Fibroblast of skin of right quadriceps (primary cell): ENCODE results near the gene DNAH8.
A peak's percentile ranks its signal among the peaks of the same experiment; 100 is the strongest.
"Not testable (repeated sequence)": the region's sequence is repeated elsewhere in the genome, so short reads cannot be mapped to it uniquely, and the experiment has no call there.

ENCODE experiments used
- DNase-seq: peaks from one replicate; pipeline ENCODE4 v3.0.0-alpha.2; 2013

The DNAH8 gene

GRCh38 chr6:38750968-38751615 is 36.0 kb downstream of the DNAH8 start:
- no peak for DNase-seq

GRCh38 chr6:38753707-38754106 is 38.6 kb downstream of the DNAH8 start:
- DNase-seq = no peak

- no peak for DNase-seq
These were observed 40.1 kb downstream of the DNAH8 start for GRCh38 chr6:38755207-38755606.

GRCh38 chr6:38755874-38756273 is 40.8 kb downstream of the DNAH8 start:
- DNase-seq = no peak

- no peak for DNase-seq
These were observed 45.0 kb downstream of the DNAH8 start for GRCh38 chr6:38760097-38760496.

GRCh38 chr6:38762848-38763247 is 47.7 kb downstream of the DNAH8 start:
- no peak for DNase-seq

GRCh38 chr6:38767560-38767959 is 52.4 kb downstream of the DNAH8 start:
- DNase-seq = no peak

GRCh38 chr6:38773338-38773737 is 58.2 kb downstream of the DNAH8 start:
- DNase-seq = no peak

- no peak for DNase-seq
These were observed 60.0 kb downstream of the DNAH8 start for GRCh38 chr6:38774929-38775707.

GRCh38 chr6:38775870-38776269 is 60.8 kb downstream of the DNAH8 start:
- DNase-seq = no peak

- DNase-seq = peak; percentile 31
These were observed 61.4 kb downstream of the DNAH8 start for GRCh38 chr6:38776515-38776914.

- no peak for DNase-seq
These were observed 64.4 kb downstream of the DNAH8 start for GRCh38 chr6:38779310-38780062.

- DNase-seq = no peak
These were observed 67.5 kb downstream of the DNAH8 start for GRCh38 chr6:38782616-38783015.

- no peak for DNase-seq
These were observed 68.5 kb downstream of the DNAH8 start for GRCh38 chr6:38783443-38784228.

GRCh38 chr6:38784506-38785235 is 69.6 kb downstream of the DNAH8 start:
- DNase-seq = peak; percentile 2

GRCh38 chr6:38786486-38786885 is 71.4 kb downstream of the DNAH8 start:
- DNase-seq = no peak

- no peak for DNase-seq
These were observed 74.1 kb downstream of the DNAH8 start for GRCh38 chr6:38789256-38789655.

- DNase-seq = no peak
These were observed 77.2 kb downstream of the DNAH8 start for GRCh38 chr6:38792356-38792755.

- no peak for DNase-seq
These were observed 79.6 kb downstream of the DNAH8 start for GRCh38 chr6:38794682-38795081.

GRCh38 chr6:38796006-38796405 is 80.9 kb downstream of the DNAH8 start:
- DNase-seq = no peak

- DNase-seq = not testable (repeated sequence)
These were observed 81.3 kb downstream of the DNAH8 start for GRCh38 chr6:38796437-38796836.

GRCh38 chr6:38796850-38797249 is 81.7 kb downstream of the DNAH8 start:
- no peak for DNase-seq
